H7 (cell line): Measurements from ENCODE around the gene PIK3IP1. TPM values are rescaled to one million over a fixed set of nuclear protein-coding genes. Genes with fewer than 3 reads are reported as not detected.
"Not testable (repeated sequence)": the region's sequence is repeated elsewhere in the genome, so short reads cannot be mapped to it uniquely, and the experiment has no call there.

ENCODE experiments used
- DNase-seq: peaks from one replicate; pipeline ENCODE4 v3.0.0; 2012
- H3K27me3 ChIP-seq: 2 replicates; pipeline ENCODE4 v1.6.0; 2011; ENCODE audit warnings: mild to moderate bottlenecking, low read length; ENCODE audit not compliant: control insufficient read depth, insufficient read depth
- H3K36me3 ChIP-seq: replicated peaks from 2 replicates; pipeline ENCODE4 v1.5.1; 2011; ENCODE audit warnings: low read length; ENCODE audit not compliant: control insufficient read depth, insufficient read depth
- H3K4me3 ChIP-seq: 2 replicates; pipeline ENCODE4 v1.5.1; 2011; ENCODE audit warnings: low read depth, mild to moderate bottlenecking, control low read depth, low read length, moderate library complexity; ENCODE audit not compliant: insufficient read depth
- total RNA-seq: library from RNA; depleted of rRNA; stranded (reverse); fragments of >200 nt; shearing (Covaris generic); gene quantifications from 2 replicates; pipeline ENCODE4 v1.2.3, GENCODE V29; 2014

Gene PIK3IP1
- total RNA-seq, 1 experiment from 2014 or later: 0.76 TPM

GRCh38 chr22:31327806-31328543, 35.7 kb upstream of the PIK3IP1 start:
- peak; percentile 51 for DNase-seq
- H3K27me3 ChIP-seq: no peaks in the 10 kb centered on the region
- H3K36me3 ChIP-seq: peaks cover 32% of the 10 kb centered on the region
- H3K4me3 ChIP-seq: no peak overlapping the region

DNA sequence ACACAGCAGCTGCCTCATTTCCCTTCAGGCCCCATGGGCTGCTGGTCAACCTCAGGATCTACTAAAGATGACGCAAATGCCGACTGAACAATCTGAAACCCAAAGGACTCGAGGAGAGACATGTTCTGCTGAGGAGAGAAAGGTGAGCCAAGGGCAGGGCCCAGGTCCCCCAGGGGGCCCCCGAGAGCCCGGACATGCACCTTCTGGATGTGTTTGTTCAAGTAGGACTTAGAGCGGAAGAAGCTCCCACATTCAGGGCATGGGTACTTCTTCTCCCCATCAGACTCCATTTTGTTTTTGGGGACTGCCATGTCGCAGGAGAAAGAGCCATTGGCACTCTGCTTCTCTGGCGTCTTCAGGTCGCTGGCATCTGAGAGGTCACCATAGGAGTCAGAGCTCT, 34.6 kb upstream of the PIK3IP1 start:
- DNase-seq: peak; percentile 14
- peaks cover 24% of the 10 kb centered on the region for H3K36me3 ChIP-seq
- no peak overlapping the region for H3K4me3 ChIP-seq
- no peaks in the 10 kb centered on the region for H3K27me3 ChIP-seq

GRCh38 chr22:31323578-31324550, 31.6 kb upstream of the PIK3IP1 start:
- no peaks in the 10 kb centered on the region for H3K27me3 ChIP-seq
- H3K4me3 ChIP-seq: no peak overlapping the region
- peaks cover 21% of the 10 kb centered on the region for H3K36me3 ChIP-seq
- DNase-seq: no peak

GRCh38 chr22:31321421-31321820, 29.1 kb upstream of the PIK3IP1 start:
- Histone ChIP-seq H3K4me3 (no peak overlapping the region), H3K27me3 (no peaks in the 10 kb centered on the region), H3K36me3 (peaks cover 10% of the 10 kb centered on the region)
- no peak for DNase-seq

GRCh38 chr22:31314220-31314619, 21.9 kb upstream of the PIK3IP1 start:
- not testable (repeated sequence) for DNase-seq, H3K27me3 ChIP-seq, H3K4me3 ChIP-seq, H3K36me3 ChIP-seq

GRCh38 chr22:31313366-31314147, 21.3 kb upstream of the PIK3IP1 start:
- Histone ChIP-seq H3K27me3 (no peaks in the 10 kb centered on the region), H3K36me3 (no peaks in the 10 kb centered on the region), H3K4me3 (no peak overlapping the region)
- peak; percentile 88 for DNase-seq

DNA sequence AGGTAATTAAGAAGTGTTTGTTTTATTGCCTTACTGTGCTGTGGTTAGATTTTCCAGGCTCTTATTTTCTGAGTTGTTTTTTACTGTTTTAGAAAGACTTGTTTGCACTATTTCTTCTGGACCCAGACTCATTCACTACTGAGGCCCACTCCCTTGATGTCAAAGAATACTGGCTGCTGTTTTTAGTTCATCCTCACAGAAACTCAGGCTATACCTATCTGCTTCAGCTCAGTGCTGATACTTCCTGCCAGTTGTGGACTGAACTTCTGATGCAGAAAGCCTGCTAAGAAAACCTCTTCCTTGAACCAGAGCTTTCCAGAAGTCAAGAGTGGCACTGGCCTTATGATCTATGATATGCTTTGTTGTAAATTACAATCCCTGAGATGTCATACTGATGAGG, 15.9 kb upstream of the PIK3IP1 start:
- H3K4me3 ChIP-seq: no peak overlapping the region

DNA sequence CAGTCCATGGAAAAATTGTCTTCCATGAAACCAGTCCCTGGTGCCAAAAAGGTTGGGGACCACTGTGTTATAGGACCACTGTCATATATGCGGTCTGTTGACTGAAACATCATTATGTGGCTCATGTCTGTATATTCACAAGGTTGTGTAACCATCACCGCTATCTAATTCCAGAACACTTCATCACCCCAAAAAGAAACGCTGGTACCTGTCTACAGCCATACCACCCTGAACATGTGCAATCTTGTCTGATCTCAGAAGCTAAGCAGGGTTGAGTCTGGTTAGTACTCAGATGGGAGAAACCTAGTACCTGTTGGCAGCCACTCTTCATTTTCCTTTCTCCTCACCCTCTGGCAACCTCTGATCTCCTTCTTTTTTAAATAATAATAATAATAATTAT, 12.9 kb upstream of the PIK3IP1 start:
- Histone ChIP-seq H3K27me3 (no peaks in the 10 kb centered on the region), H3K4me3 (no peak overlapping the region), H3K36me3 (no peaks in the 10 kb centered on the region)
- DNase-seq: no peak

More for the DNA sequence above, 15.9 kb upstream of the PIK3IP1 start:
- no peak for DNase-seq
- Histone ChIP-seq H3K36me3 (no peaks in the 10 kb centered on the region), H3K27me3 (no peaks in the 10 kb centered on the region)

GRCh38 chr22:31302537-31302936, 10.2 kb upstream of the PIK3IP1 start:
- Histone ChIP-seq H3K36me3 (no peaks in the 10 kb centered on the region), H3K27me3 (no peaks in the 10 kb centered on the region), H3K4me3 (no peak overlapping the region)
- DNase-seq: no peak

- no peak for DNase-seq
- no peaks in the 10 kb centered on the region; the same call in 1 of the 2 replicates for H3K27me3 ChIP-seq
- H3K36me3 ChIP-seq: no peaks in the 10 kb centered on the region
- H3K4me3 ChIP-seq: no peak overlapping the region
Measured at GRCh38 chr22:31302006-31302405, 9.7 kb upstream of the PIK3IP1 start.

DNA sequence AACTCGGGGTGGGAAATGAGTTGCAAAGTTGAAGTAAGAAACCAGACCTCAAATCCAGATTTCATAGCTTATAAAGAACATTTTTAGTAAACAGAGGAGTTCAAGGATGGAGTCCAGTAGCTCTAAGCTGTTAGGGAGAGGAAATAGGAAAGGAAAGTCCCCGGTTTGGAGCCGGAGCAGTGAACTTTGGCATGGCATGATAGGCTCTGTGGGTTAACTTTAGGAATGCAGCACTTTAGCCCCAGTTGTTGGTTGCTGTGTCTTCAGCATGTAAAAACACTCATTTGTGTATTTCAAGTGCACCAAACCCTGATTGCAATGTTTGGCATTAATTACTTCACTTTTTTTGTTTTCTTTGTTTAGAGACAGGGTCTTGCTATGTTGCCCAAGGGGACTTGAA, 8.6 kb upstream of the PIK3IP1 start:
- no peaks in the 10 kb centered on the region for H3K36me3 ChIP-seq
- no peaks in the 10 kb centered on the region; the same call in 1 of the 2 replicates for H3K27me3 ChIP-seq
- no peak for DNase-seq

DNA sequence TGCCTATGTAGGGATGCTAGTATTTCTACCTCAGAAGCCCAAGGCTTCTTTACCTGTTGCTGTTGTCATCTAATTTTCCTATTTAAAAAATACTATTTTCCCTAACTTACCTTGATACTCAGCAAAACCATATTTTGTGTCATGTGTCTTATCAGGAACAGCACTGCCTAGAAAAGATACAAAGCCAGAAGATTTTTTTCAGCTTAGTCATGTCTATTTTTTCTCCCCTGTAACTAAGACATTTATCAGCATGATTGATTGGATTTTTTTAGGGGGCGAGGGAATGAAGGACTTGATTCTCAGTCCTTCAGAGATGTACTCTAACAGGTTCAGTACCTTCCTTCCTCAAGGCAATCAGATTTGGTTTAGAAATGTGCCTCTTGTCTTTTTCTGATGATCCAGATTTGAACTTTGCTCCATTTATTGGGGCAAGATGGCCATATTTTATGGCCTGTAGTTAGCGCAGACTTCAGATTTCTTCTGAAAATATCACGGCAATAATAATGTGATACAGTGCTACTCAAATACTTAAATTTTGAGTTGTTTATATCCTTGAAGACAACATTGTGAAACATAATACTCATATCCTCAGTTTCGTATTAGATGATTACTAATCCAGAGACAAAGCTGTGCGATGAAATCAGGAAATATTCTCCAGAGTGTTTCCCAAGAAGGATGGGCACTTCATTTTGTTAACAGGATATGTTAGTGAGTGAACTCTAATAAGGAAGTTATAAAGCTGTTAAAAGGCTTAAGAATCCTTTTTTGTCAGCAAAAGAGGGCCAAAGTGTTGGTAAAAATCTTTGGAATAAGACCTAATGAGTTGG, 3.8 kb upstream of the PIK3IP1 start:
- H3K36me3 ChIP-seq: no peaks in the 10 kb centered on the region
- no peak for DNase-seq
- peaks cover 9% of the 10 kb centered on the region for H3K27me3 ChIP-seq
- no peak overlapping the region for H3K4me3 ChIP-seq

More for the DNA sequence above, 8.6 kb upstream of the PIK3IP1 start:
- H3K4me3 ChIP-seq: no peak overlapping the region

- no peak for DNase-seq
- no peak overlapping the region for H3K4me3 ChIP-seq
- H3K27me3 ChIP-seq: peaks cover 12% of the 10 kb centered on the region
- H3K36me3 ChIP-seq: no peaks in the 10 kb centered on the region
Measured at GRCh38 chr22:31295360-31295759, 3.1 kb upstream of the PIK3IP1 start.
